SK-N-SH (cell line): ENCODE results near the gene GLIS1. TPM values are rescaled to one million over a fixed set of nuclear protein-coding genes. Genes with fewer than 3 reads are reported as not detected.

Experiments used
- CTCF ChIA-PET: fragments of 300-600, 350-600 bp; formaldehyde crosslinking; extraction: SDS; loops from one replicate; lab custom pipeline; 2021; lab: Yijun Ruan, JAX
- POLR2A ChIA-PET: fragments of 350-600 bp; sonication (Branson Sonifier 250); formaldehyde crosslinking; extraction: SDS; loops from one replicate; lab custom pipeline; 2020; ENCODE audit warnings: antibody characterized with exemption, inconsistent platforms; lab: Yijun Ruan, JAX
- DNase-seq: peaks from one replicate; pipeline ENCODE4 v3.0.0; 2012
- H2AFZ ChIP-seq: fragments of 200-600 bp; sonication (generic); 2 replicates; pipeline ENCODE4 v1.8.1; 2016; ENCODE audit warnings: antibody characterized with exemption, mild to moderate bottlenecking, low read depth
- H3F3A ChIP-seq: fragments of 200-600 bp; sonication (generic); replicated peaks from 2 replicates; pipeline ENCODE3; 2016; ENCODE audit warnings: antibody characterized with exemption, mild to moderate bottlenecking; ENCODE audit not compliant: insufficient read depth
- H3K27ac ChIP-seq, 2 experiments: fragments of 200-500 bp in 1 of 2; fragments of 200-600 bp in 1 of 2; sonication (Bioruptor generic) in 1 of 2; sonication (generic), shearing (Covaris generic) in 1 of 2; 2 replicates each; pipeline versions ENCODE4 v1.5.1 to v1.6.1; 2014 to 2016; ENCODE audit warnings: low read depth in 2 of 2, inconsistent platforms in 1 of 2, low read length in 1 of 2, mild to moderate bottlenecking in 1 of 2, mixed read lengths in 1 of 2
- H3K27me3 ChIP-seq: fragments of 200-600 bp; sonication (generic), shearing (Covaris generic); 2 replicates; pipeline ENCODE4 v1.6.1; 2016; ENCODE audit warnings: mixed run types; ENCODE audit not compliant: insufficient read depth
- H3K36me3 ChIP-seq, 2 experiments: fragments of 200-500 bp in 1 of 2; fragments of 200-600 bp in 1 of 2; sonication (Bioruptor generic) in 1 of 2; sonication (generic) in 1 of 2; replicated peaks in 1 of 2; 2 replicates each; pipeline versions ENCODE3 to v1.5.1; 2014 to 2016; ENCODE audit warnings: low read length in 1 of 2, mild to moderate bottlenecking in 1 of 2; ENCODE audit not compliant: insufficient read depth in 2 of 2, control insufficient read depth in 1 of 2
- H3K4me1 ChIP-seq, 2 experiments: fragments of 200-500 bp in 1 of 2; fragments of 200-600 bp in 1 of 2; sonication (Bioruptor generic) in 1 of 2; sonication (generic), shearing (Covaris generic) in 1 of 2; 2 replicates each; pipeline versions ENCODE4 v1.5.1 to v1.6.1; 2014 to 2016; ENCODE audit warnings: low read depth in 1 of 2, low read length in 1 of 2, mixed run types in 1 of 2; ENCODE audit not compliant: insufficient read depth in 2 of 2, control insufficient read depth in 1 of 2
- H3K4me2 ChIP-seq: fragments of 200-600 bp; sonication (generic), shearing (Covaris generic); 2 replicates; pipeline ENCODE4 v1.6.1; 2017; ENCODE audit warnings: mixed run types
- H3K4me3 ChIP-seq, 2 experiments: fragments of 200-500 bp in 1 of 2; fragments of 200-600 bp in 1 of 2; sonication (Bioruptor generic) in 1 of 2; sonication (generic), shearing (Covaris generic) in 1 of 2; 2 replicates each; pipeline versions ENCODE4 v1.5.1 to v1.8.1; 2014 to 2016; ENCODE audit warnings: low read depth in 2 of 2, inconsistent platforms in 1 of 2, low read length in 1 of 2, mild to moderate bottlenecking in 1 of 2, mixed read lengths in 1 of 2, moderate library complexity in 1 of 2
- H3K79me2 ChIP-seq: fragments of 200-600 bp; sonication (generic); 2 replicates; pipeline ENCODE4 v1.8.1; 2017; ENCODE audit warnings: mild to moderate bottlenecking; ENCODE audit not compliant: insufficient read depth
- H3K9ac ChIP-seq: fragments of 200-600 bp; sonication (generic); 2 replicates; pipeline ENCODE4 v1.6.1; 2017; ENCODE audit warnings: mixed run types
- H3K9me2 ChIP-seq: fragments of 200-600 bp; sonication (generic); 2 replicates; pipeline ENCODE4 v1.6.1; 2017; ENCODE audit warnings: mixed run types
- H3K9me3 ChIP-seq: fragments of 200-600 bp; sonication (generic); 2 replicates; pipeline ENCODE4 v1.6.1; 2017; ENCODE audit warnings: mixed run types, mild to moderate bottlenecking, moderate library complexity
- H4K20me1 ChIP-seq: fragments of 200-600 bp; sonication (generic); 2 replicates; pipeline ENCODE4 v1.6.1; 2017; ENCODE audit warnings: mild to moderate bottlenecking, mixed run types; ENCODE audit not compliant: insufficient read depth
- EP300 ChIP-seq, 2 experiments: IDR thresholded peaks; 2 replicates each; pipeline versions ENCODE4 v1.4.0 to v1.6.1; 2012; ENCODE audit warnings: borderline replicate concordance in 1 of 2, low read depth in 1 of 2, low read length in 1 of 2
- FOSL2 ChIP-seq: IDR thresholded peaks from 2 replicates; pipeline ENCODE4 v1.4.0; 2012; ENCODE audit warnings: low read depth, mild to moderate bottlenecking, moderate library complexity, borderline replicate concordance
- FOXJ3 ChIP-seq: sonication (generic); formaldehyde crosslinking; IDR thresholded peaks from 2 replicates; pipeline ENCODE4 v1.5.1; 2020; ENCODE audit warnings: mild to moderate bottlenecking, missing genetic modification reagents
- GABPA ChIP-seq: IDR thresholded peaks from 2 replicates; pipeline ENCODE4 v1.4.0; 2012; ENCODE audit warnings: low read depth, mild to moderate bottlenecking
- JUND ChIP-seq: IDR thresholded peaks from 2 replicates; pipeline ENCODE4 v1.4.0; 2012
- MEF2A ChIP-seq: IDR thresholded peaks from 2 replicates; pipeline ENCODE4 v1.4.0; 2012; ENCODE audit warnings: low read depth, borderline replicate concordance
- NFIC ChIP-seq: IDR thresholded peaks from 2 replicates; pipeline ENCODE4 v1.4.0; 2012; ENCODE audit warnings: borderline replicate concordance
- POLR2AphosphoS5 ChIP-seq: IDR thresholded peaks from 2 replicates; pipeline ENCODE4 v1.6.1; 2012; ENCODE audit warnings: low read depth, low read length
- RAD21 ChIP-seq: IDR thresholded peaks from 2 replicates; pipeline ENCODE4 v1.6.1; 2012; ENCODE audit warnings: mild to moderate bottlenecking, low read length
- RCOR1 ChIP-seq: fragments of 150-350 bp; IDR thresholded peaks from 2 replicates; pipeline ENCODE4 v1.6.1; 2017; ENCODE audit warnings: antibody characterized with exemption, low read length
- RFX5 ChIP-seq: IDR thresholded peaks from 2 replicates; pipeline ENCODE4 v1.6.1; 2012; ENCODE audit warnings: mild to moderate bottlenecking, improper control_type of control experiment, low read length
- SIN3A ChIP-seq: IDR thresholded peaks from 2 replicates; pipeline ENCODE4 v1.6.1; 2012; ENCODE audit warnings: low read depth, mild to moderate bottlenecking, low read length, moderate library complexity, borderline replicate concordance
- TAF1 ChIP-seq: IDR thresholded peaks from 2 replicates; pipeline ENCODE4 v1.6.1; 2012; ENCODE audit warnings: low read depth, mild to moderate bottlenecking, low read length, moderate library complexity, borderline replicate concordance
- TCF12 ChIP-seq: IDR thresholded peaks from 2 replicates; pipeline ENCODE4 v1.4.0; 2012
- TEAD4 ChIP-seq: IDR thresholded peaks from 2 replicates; pipeline ENCODE4 v1.4.0; 2012; ENCODE audit warnings: mild to moderate bottlenecking, borderline replicate concordance; ENCODE audit not compliant: insufficient read depth
- WGBS: methylation state at CpG from one replicate; pipeline ENCODE4 v1.1.6; 2017; ENCODE audit warnings: low lambda C conversion rate; 5-methylcytosine and 5-hydroxymethylcytosine counted together
- polyA plus RNA-seq, 3 experiments: library from polyadenylated mRNA; depleted of rRNA; stranded (reverse); fragments of >200 nt; gene quantifications; 2 replicates each; pipeline ENCODE4 v1.2.3, GENCODE V29; 2012
- TF ChIP-seq, protein P1 (sequence below): IDR thresholded peaks from 2 replicates; pipeline ENCODE4 v1.6.1; 2012; ENCODE audit warnings: mild to moderate bottlenecking, low read depth, low read length, moderate library complexity
- TF ChIP-seq, protein P2 (sequence below): fragments of 150-350 bp; IDR thresholded peaks from 2 replicates; pipeline ENCODE4 v1.6.1; 2016; ENCODE audit warnings: mild to moderate bottlenecking, low read depth, low read length
- TF ChIP-seq, protein P3 (sequence below): IDR thresholded peaks from 2 replicates; pipeline ENCODE4; 2012
- TF ChIP-seq, protein P4 (sequence below): IDR thresholded peaks from 2 replicates; pipeline ENCODE4 v1.4.0; 2012; ENCODE audit warnings: low read depth, borderline replicate concordance
- TF ChIP-seq, protein P5 (sequence below): fragments of 200-600 bp; sonication (generic); IDR thresholded peaks from 2 replicates; pipeline ENCODE4 v1.6.1; 2017; ENCODE audit warnings: antibody characterized with exemption, mild to moderate bottlenecking, moderate library complexity
- TF ChIP-seq, protein P6 (sequence below): IDR thresholded peaks from 2 replicates; pipeline ENCODE4 v1.4.0; 2012; ENCODE audit warnings: low read depth

Gene GLIS1
- polyA plus RNA-seq, 1 of the 3 experiments (the other 2 are of a cell fraction): 0.13 TPM

DNA sequence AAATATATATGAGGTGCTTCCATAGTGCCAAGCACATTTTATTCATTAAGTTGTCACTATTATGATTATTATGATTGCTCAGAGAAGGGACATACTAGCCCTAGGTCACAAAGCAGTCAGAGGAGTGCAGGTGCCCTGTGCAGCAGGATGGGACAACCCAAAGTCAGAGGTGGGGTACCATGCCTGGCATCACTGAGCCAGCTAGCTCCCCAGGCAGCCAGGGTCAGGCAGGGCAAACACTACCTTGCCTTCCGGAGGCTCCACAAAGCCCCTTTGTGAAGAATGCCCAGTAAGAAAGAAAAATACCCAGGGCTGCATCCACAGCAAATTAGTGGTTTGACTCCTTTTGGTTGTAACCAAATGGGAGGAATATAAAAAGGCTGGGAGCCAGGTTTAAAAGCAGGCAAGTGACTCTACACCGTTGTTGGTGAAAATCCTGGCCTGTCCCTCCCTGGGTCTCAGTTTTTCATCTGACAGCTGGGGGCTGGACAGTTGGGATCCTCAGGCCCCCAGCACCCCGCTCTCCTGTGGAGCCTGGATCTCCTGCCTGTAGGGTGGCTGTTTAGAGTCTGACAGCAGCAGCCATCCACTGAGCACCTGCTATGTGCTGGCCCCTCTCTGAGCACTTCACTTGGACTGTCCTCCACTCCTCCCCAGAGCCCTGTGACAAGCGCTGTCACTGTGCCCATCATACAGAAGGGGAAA, 98.8 kb downstream of the GLIS1 start (continued):
- no peak for TF ChIP-seq NFIC
- no peak for TF ChIP-seq SIN3A
- TF ChIP-seq, protein P1, sequence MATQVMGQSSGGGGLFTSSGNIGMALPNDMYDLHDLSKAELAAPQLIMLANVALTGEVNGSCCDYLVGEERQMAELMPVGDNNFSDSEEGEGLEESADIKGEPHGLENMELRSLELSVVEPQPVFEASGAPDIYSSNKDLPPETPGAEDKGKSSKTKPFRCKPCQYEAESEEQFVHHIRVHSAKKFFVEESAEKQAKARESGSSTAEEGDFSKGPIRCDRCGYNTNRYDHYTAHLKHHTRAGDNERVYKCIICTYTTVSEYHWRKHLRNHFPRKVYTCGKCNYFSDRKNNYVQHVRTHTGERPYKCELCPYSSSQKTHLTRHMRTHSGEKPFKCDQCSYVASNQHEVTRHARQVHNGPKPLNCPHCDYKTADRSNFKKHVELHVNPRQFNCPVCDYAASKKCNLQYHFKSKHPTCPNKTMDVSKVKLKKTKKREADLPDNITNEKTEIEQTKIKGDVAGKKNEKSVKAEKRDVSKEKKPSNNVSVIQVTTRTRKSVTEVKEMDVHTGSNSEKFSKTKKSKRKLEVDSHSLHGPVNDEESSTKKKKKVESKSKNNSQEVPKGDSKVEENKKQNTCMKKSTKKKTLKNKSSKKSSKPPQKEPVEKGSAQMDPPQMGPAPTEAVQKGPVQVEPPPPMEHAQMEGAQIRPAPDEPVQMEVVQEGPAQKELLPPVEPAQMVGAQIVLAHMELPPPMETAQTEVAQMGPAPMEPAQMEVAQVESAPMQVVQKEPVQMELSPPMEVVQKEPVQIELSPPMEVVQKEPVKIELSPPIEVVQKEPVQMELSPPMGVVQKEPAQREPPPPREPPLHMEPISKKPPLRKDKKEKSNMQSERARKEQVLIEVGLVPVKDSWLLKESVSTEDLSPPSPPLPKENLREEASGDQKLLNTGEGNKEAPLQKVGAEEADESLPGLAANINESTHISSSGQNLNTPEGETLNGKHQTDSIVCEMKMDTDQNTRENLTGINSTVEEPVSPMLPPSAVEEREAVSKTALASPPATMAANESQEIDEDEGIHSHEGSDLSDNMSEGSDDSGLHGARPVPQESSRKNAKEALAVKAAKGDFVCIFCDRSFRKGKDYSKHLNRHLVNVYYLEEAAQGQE: no peak

DNA sequence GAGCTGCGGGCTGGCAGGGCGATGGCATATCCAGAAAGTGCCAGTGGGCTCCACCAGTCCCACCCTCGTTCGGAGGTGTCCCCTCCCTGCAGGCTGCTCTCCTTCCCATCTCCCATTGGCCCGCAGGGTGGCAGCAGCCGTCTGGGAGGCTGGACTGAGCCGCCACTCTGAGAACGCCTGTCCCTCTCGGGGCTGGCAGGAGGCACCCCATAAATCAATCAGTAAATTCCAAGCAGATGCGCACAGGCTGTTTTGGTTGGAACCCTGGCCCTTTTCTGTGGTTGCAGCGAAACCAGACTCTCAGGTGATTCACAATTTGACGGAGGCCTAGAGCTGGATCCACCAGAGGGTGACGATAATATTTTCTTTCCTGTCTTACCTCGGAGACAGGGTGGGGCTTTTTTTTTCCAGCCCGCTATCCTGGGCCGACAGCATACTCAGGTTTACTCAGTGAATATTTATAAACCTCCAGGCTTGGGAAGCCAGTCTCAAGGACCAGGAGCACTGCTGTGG, 99.7 kb downstream of the GLIS1 start:
- Histone ChIP-seq H3K79me2 (no peaks in the 10 kb centered on the region), H3K4me1 (peaks cover 0 to 42% of the 10 kb centered on the region in 2 experiments; a peak in 2 of 4 replicates), H3K9ac (no peak overlapping the region), H3K9me3 (no peaks in the 10 kb centered on the region), H3F3A (peaks cover 8% of the 10 kb centered on the region), H4K20me1 (no peaks in the 10 kb centered on the region), H3K36me3 (no peaks in the 10 kb centered on the region), H3K9me2 (no peaks in the 10 kb centered on the region), H3K27ac (no peak overlapping the region), H2AFZ (no peak overlapping the region), H3K4me3 (no peak overlapping the region), H3K27me3 (no peaks in the 10 kb centered on the region), H3K4me2 (no peak overlapping the region)
- DNase-seq: no peak
- CTCF ChIA-PET: interaction anchor here (0.9 to 4.5 kb wide), 3 partner anchors 9 to 155 kb away, joined by 3 to 26 read pairs (median 6); no protein-coding TSS in a partner anchor
- POLR2A ChIA-PET: no interaction called here
- 59% methylated on average over 10 of the region's 16 CpGs for WGBS
- TF ChIP-seq RFX5 (no peak), MEF2A (no peak), POLR2AphosphoS5 (no peak), GABPA (no peak), FOXJ3 (CRISPR knock-in tag) (no peak; the same call in 1 of the 2 replicates), FOSL2 (no peak), TCF12 (no peak), TEAD4 (no peak), TAF1 (no peak), JUND (no peak), SIN3A (no peak), RAD21 (no peak), EP300 (IDR thresholded peaks at IDR 0.05; ENCODE audit: borderline replicate concordance in 1 of 2, low read depth in 1 of 2, low read length in 1 of 2) (no peak), RCOR1 (no peak)
- TF ChIP-seq, protein P2, sequence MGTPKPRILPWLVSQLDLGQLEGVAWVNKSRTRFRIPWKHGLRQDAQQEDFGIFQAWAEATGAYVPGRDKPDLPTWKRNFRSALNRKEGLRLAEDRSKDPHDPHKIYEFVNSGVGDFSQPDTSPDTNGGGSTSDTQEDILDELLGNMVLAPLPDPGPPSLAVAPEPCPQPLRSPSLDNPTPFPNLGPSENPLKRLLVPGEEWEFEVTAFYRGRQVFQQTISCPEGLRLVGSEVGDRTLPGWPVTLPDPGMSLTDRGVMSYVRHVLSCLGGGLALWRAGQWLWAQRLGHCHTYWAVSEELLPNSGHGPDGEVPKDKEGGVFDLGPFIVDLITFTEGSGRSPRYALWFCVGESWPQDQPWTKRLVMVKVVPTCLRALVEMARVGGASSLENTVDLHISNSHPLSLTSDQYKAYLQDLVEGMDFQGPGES: no peak
- TF ChIP-seq, protein P3, sequence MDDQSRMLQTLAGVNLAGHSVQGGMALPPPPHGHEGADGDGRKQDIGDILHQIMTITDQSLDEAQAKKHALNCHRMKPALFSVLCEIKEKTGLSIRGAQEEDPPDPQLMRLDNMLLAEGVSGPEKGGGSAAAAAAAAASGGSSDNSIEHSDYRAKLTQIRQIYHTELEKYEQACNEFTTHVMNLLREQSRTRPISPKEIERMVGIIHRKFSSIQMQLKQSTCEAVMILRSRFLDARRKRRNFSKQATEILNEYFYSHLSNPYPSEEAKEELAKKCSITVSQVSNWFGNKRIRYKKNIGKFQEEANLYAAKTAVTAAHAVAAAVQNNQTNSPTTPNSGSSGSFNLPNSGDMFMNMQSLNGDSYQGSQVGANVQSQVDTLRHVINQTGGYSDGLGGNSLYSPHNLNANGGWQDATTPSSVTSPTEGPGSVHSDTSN: no peak
- TF ChIP-seq, protein P4, sequence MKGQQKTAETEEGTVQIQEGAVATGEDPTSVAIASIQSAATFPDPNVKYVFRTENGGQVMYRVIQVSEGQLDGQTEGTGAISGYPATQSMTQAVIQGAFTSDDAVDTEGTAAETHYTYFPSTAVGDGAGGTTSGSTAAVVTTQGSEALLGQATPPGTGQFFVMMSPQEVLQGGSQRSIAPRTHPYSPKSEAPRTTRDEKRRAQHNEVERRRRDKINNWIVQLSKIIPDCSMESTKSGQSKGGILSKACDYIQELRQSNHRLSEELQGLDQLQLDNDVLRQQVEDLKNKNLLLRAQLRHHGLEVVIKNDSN: no peak
- TF ChIP-seq, protein P5, sequence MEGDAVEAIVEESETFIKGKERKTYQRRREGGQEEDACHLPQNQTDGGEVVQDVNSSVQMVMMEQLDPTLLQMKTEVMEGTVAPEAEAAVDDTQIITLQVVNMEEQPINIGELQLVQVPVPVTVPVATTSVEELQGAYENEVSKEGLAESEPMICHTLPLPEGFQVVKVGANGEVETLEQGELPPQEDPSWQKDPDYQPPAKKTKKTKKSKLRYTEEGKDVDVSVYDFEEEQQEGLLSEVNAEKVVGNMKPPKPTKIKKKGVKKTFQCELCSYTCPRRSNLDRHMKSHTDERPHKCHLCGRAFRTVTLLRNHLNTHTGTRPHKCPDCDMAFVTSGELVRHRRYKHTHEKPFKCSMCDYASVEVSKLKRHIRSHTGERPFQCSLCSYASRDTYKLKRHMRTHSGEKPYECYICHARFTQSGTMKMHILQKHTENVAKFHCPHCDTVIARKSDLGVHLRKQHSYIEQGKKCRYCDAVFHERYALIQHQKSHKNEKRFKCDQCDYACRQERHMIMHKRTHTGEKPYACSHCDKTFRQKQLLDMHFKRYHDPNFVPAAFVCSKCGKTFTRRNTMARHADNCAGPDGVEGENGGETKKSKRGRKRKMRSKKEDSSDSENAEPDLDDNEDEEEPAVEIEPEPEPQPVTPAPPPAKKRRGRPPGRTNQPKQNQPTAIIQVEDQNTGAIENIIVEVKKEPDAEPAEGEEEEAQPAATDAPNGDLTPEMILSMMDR: no peak
- TF ChIP-seq, protein P6, sequence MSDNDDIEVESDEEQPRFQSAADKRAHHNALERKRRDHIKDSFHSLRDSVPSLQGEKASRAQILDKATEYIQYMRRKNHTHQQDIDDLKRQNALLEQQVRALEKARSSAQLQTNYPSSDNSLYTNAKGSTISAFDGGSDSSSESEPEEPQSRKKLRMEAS: no peak
